Activated CD4-positive, CD25-positive, alpha-beta regulatory T cell (primary cell): ENCODE data around the gene ADI1.
"Not testable (repeated sequence)": the region's sequence is repeated elsewhere in the genome, so short reads cannot be mapped to it uniquely, and the experiment has no call there.

ENCODE experiments used
- DNase-seq, 4 experiments: peaks; one replicate each; lab custom pipeline; 2025; lab: John Stamatoyannopoulos, UW

Gene ADI1

DNA sequence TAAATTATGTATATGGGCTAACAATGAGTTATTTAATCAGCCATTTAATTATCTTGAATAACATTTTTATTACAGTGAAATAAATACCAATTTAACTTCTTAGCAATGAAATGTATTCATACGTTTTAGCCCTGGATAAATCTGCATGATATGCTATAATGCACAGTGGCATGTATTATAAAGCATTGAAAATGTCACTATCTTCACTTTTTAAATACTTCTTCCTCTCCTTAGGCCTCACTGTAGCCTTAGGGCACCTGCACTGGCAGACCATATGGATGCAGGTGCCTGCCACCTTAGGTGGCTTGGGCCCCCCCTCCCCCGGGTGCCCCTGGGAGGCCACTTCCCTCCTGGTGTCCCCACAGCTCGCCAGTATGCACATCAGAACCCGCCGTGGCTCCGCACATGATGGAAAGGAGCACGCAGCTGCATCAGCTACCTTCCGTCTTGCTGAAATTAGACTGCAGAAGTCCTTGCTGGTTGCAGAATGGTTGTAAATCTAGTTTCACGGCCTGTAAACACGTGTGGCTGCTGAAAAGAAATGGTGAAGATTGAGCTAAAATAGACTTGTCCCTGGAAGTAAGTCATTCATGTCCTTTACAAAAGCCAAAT lies 56.7 kb downstream of the ADI1 start:
- no peak for DNase-seq

DNA sequence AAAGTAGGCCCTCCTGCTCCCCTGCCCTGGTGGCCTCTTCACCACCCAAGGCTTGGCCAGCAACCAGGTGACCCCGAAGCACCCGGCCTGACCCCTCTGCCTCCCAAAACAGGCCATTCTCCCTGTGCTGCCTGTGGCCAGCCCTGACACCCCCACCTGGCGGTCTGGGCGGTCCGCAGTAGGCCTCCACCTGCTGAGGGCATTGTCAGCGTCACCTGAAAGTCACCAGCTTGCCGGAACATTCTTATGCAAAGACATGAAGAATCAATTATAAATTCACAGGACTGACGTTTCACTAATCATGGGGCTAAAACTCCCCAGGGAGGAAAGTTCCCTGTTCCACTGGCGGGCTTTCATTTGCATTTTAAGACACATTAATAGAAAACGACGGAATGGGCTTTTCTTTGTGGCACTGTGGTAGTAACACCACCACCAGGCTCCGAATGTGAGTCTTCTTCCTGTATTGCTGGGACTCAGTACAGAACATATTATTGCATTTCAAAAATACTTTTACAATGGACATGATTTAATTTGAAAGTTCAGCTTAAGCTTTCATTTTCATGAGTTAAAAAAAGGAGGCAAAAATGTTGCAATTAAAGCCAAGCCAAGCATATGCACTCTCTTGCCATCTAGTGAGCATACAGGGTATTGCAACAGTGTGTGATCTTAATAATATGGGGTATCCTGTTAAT lies 57.4 kb downstream of the ADI1 start:
- peak in 1 of 4 experiments; percentile 11 for DNase-seq

DNA sequence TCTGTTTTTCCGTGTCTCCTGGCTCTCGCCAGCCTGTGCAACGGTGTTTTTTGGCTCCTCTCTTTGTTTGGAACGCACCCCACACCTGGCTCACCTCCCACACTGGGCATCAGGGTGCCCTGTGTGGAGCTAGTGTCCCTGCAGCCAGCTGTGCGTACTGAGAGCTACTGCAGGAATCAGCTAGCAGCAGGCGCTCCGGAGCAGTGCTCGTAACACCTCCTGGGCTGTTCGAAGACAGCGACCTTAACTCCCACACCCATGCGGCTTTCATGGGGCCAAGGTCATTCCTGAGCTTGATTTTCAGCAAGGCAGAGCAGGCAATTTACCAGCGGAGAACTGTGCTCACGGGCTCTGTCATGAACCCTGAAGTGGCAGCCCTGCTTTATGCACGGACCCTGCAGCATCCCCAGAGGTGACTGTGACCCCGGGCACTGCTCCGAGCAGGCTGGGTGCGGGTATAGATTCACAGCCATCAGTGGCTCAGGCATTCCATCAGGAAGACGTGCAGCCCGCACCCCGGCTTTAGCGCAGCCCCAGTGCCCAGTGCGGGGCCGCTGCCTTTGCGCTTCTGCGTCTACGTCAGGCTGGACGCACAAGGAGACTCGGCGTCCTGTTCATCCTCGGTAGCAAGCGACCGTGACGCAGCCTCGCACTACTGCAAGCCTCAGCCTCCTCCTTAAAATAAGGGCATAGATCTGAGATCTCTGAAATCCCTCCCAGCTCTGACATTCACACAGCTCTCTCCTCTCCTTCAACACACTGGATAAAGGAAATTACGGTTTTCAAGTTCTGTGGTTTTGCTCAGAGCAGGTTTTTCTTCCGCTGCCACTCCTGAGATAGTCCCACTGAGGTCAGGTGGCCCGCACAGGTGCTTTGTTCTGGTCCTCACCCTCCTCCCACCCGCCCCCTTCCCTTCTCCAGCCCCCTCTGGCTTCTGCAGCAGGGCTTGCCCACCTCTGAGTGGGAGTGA lies 58.2 kb downstream of the ADI1 start:
- no peak for DNase-seq

GRCh38 chr2:3460156-3460555 lies 59.2 kb downstream of the ADI1 start:
- no peak for DNase-seq

DNA sequence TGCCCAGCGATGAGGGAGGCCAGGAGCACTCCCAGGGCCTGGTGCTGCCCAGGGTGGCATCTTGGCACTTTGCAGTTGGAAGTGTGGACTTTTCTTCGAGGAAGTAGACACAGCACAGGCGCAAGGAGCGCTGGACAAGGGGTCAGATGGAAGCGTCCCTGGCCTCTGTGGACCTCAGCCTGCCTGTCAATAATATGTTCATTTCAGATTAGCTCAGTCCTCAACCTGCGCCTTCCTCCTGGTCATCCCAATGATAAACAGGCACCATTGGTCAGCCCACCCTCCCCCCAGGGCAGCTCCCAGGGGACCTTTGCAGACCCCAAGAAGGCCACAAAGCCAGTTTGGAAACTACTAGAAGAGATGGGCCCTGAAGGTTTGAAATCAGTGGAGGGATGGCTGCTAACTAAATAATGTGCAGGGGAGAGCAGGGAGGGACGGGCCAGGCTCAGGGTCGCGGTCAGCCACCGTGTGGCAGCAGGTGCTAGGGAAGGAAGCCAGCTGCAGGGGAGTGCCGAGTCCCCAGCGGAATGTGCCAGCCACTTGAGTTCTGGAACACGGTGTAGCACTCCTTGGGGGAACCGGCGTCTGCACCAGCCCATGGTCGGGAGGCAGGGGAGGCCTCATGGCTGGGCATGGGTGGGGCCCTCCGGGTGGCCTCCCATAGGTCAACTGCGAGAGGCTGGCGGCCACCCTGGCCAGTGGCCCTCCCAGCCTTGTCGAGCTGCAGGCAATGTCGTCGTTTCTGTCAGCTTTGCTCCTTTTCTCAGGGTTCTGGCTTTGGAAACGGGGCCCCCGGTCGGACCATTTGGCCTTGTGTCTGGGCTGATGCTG lies 59.9 kb downstream of the ADI1 start:
- no peak for DNase-seq

GRCh38 chr2:3458396-3459184 lies 60.7 kb downstream of the ADI1 start:
- DNase-seq = no peak

DNA sequence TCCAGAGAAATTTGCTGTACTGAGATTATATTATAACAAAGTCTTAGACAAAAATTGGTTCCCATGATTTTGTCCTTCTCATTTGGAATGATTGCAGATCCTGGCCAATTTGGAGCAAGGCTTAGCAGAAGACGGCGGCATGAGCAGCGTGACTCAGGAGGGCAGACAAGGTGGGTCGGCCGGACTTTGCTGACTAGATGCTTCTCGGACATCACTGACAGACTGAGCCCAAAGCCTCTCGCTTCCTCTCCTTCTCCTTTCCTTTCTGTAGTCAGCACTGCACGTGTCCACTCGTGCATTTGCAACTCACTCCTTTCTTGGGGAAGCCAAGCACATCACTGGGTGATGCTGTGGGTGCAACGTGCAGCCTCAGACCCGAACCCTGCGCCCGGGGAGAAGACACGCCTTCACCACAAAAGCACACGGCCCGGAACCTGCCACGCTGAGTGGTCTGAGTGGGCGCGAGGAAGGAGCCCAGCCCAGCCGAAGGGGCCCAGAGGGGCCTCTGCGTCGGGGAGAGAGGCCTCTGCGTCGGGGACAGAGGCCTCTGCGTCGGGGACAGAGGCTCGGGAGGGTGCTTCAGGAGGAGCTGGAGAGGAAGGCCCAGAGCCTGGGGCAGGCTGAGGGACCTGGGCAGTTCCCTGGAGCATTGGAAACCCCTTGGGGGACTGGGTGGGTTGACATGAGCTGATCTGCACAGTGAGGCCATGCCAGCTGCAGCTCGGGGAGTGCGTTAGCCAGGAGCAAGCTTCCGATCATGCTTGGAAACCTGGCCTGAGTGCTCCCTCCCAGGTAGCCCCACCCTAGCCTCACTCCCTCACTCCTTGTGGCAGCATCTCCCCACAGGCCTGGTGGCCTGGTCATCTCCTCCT lies 61.6 kb downstream of the ADI1 start:
- no peak for DNase-seq

DNA sequence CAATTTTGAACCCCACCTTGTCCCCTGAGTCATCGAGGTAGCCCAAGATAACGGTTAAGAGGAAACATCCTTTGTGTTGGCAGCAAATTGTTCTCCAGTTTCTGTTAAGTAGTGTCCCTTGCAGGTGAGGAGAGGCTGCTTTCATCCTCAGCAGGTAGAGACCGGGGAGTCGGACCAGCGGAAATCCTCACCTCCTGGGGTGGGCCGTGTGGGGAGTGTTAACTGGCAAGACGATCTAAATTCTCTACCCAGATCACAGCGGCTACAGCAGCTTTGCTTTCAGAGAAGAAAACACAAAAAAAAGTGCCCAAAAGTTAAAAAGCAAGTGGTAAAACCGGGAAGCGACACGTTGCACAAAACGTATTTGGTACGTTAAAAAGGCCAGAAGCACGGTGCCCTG lies 63.2 kb downstream of the ADI1 start:
- no peak for DNase-seq

DNA sequence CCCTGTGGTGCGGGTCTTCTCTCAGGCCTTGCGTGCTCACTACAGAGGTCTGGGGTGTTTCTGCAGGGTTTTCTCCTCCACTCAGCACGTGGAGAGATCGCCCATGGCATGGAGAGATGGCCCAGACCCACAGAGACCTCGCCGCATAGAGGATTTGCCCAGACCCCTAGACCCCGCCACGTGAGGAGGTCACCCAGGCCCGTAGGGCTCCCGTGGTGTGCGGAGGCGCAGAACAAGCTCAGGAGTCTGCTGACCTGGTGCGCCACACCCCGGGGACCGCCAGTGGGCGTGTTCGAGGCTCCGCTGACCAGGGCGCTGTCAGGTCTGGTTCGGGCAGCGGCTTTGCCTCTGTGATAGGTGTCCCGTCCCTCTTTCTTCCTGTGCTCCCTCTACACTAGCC lies 64.5 kb downstream of the ADI1 start:
- no peak for DNase-seq

- DNase-seq = not testable (repeated sequence)
These were observed 65.3 kb downstream of the ADI1 start for GRCh38 chr2:3454005-3454404.

GRCh38 chr2:3453190-3453999 lies 65.9 kb downstream of the ADI1 start:
- no peak for DNase-seq

DNA sequence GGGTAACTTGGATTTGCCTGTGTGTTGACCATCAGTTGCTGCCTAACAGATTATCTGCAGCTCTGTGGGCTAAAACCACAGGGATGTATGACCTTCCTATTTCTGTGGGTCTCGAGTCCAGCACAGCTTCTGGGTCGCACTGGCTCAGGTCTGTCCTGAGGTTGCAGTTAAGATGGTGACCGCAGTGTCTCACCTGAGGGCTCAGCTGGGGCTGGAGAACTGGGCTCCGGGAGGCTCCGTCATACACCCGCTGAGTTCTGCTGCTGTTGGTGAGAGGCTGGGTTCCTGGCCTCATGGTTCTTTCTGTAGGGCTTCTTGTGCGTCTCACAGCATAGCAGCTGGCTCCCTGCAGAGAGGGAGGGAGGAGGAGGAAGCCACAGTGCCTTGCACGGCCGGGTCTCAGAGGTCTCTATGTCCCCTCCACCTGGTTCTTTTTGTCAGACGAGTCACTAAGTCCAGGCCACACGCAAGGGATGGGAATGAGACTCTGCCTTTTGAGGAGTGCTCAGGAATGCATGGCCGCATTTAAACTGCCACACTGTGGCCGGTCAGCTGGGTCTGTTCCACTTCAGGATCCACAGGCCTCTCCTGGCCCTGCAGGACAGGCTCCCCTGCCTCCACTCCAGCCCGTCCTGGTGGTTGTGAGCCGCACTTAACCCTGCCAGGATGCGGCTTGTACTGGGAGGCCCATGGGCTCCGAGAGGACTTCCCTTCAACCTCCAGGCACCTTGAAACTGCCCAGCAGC lies 67.2 kb downstream of the ADI1 start:
- DNase-seq = no peak

- no peak for DNase-seq
These were observed 68.2 kb downstream of the ADI1 start for GRCh38 chr2:3451169-3451568.

GRCh38 chr2:3450385-3451010 lies 68.8 kb downstream of the ADI1 start:
- no peak for DNase-seq

DNA sequence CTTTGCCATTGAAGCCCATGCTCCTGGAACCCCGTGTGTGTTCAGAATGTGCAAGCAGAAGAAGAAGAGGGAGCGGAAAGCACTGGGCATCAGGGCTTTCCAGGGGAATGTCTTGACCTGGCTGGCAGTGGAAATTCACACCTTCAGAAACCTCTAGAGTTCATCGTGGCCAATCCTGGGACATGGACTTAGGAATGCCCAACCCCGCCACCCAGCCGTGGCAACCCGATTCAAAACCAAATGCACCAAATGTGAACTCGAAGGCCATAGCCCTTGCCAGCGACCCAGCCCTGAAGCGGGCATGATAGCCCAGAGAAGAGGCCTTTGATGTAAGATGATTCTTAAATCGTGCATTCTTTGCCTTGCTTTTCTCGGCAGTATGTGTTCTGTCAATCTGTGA lies 69.4 kb downstream of the ADI1 start:
- DNase-seq = no peak

DNA sequence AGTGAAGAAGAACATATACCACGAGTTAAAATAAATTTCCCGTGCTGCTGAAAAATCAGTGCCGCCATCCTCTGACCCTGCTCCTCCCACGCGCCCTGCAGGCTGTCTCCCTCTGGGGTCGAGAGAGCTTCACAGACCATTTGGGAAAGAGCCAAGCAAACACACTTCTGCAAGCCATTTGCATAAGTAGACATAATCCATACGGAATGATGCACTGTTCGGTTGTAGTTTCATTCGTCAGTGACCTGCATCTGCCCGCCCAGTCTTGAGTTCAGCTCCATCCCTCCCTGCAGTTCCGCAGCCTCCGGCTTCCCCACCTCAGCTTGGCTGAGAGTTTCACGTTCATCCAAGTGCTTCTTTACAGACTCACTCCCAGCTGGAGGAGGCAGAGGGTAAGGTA lies 70.2 kb downstream of the ADI1 start:
- no peak for DNase-seq

DNA sequence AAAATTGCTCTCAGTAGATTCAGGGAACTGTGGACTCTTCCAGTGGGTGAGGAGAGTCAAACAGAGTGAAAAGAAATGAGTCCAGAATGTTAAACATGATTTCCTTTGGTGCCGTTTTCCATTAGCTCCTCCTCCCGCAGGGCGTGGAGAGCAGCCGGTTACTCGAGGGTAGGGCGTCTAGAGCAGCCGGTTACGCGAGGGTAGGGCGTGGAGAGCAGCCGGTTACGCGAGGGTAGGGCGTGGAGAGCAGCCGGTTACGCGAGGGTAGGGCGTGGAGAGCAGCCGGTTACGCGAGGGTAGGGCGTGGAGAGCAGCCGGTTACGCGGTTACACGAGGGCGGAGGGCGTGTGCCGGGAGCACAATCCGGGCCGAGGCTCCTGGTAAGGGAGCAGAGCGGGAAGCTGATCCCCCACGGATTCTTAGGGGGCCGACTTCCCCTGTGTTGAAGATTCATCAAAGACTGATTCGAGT lies 70.9 kb downstream of the ADI1 start:
- DNase-seq = not testable (repeated sequence)

DNA sequence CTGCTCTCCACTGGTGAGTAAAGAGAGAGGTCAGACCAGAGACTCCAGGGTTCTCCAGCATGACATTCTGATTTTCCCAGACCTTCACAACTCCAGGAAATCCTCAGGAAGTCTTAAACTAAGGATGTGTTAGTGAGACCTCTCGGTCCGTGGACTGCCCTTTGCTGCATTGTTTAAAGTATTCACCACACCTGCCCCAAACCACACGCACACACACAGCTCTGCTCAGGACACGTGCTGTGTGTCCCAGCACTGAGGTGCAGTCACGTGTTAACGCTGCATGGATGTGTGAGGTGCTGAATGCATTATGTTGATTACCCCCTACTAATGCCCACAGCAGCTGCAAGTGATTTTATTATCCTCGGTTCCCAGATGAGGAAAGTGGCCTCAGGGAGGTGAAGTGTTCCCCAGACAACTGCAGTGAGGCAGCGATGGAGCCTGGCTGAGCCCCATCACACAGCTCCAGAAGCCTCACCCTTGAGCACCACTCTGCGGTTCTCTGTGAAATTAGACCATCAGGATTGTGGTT lies 71.5 kb downstream of the ADI1 start:
- no peak for DNase-seq
